Epithelial cell of esophagus (primary cell): Measurements from ENCODE around the gene LIF.
A peak's percentile ranks its signal among the peaks of the same experiment; 100 is the strongest.

Experiments
- DNase-seq: peaks from one replicate; pipeline ENCODE4 v3.0.0; 2010; ENCODE audit warnings: low read depth
- H3K4me3 ChIP-seq: 2 replicates; pipeline ENCODE4 v1.5.1; 2011; ENCODE audit warnings: mild to moderate bottlenecking, low read length, control low read depth
- TF ChIP-seq, protein P1 (sequence below): IDR thresholded peaks from 2 replicates; pipeline ENCODE4 v1.5.1; 2011; ENCODE audit warnings: low read depth, mild to moderate bottlenecking, low read length, control low read depth, inconsistent platforms; ENCODE audit not compliant: insufficient read depth; ENCODE audit errors: missing control alignments

The LIF gene

DNA sequence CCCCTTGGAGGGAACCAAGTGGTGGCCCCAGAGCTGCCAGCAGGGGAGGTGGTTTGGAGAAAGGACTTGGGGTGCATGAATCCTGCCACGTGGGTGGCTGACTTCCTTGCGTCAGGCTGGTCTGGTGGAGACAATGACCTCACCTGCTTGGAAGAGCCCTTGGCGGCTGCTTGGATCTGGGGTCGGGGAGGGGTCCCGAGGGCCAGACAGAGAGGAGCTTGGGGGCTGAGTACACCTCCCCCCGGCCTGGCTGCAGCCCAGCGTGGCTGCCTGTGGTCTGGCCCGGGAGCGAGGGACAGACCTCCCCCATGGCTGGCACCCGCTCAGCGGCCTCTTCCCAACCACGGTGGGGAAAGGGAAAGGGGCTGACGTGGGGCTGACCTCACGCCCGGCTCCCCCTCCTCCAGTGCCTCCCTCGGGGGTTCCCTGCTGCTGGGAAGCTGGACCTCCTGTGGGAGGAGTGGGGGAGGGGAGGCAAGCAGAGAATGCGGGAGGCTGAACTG, 13.8 kb downstream of the LIF start:
- DNase-seq: no peak
- H3K4me3 ChIP-seq: no peak overlapping the region
- TF ChIP-seq, protein P1, sequence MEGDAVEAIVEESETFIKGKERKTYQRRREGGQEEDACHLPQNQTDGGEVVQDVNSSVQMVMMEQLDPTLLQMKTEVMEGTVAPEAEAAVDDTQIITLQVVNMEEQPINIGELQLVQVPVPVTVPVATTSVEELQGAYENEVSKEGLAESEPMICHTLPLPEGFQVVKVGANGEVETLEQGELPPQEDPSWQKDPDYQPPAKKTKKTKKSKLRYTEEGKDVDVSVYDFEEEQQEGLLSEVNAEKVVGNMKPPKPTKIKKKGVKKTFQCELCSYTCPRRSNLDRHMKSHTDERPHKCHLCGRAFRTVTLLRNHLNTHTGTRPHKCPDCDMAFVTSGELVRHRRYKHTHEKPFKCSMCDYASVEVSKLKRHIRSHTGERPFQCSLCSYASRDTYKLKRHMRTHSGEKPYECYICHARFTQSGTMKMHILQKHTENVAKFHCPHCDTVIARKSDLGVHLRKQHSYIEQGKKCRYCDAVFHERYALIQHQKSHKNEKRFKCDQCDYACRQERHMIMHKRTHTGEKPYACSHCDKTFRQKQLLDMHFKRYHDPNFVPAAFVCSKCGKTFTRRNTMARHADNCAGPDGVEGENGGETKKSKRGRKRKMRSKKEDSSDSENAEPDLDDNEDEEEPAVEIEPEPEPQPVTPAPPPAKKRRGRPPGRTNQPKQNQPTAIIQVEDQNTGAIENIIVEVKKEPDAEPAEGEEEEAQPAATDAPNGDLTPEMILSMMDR: no peak

DNA sequence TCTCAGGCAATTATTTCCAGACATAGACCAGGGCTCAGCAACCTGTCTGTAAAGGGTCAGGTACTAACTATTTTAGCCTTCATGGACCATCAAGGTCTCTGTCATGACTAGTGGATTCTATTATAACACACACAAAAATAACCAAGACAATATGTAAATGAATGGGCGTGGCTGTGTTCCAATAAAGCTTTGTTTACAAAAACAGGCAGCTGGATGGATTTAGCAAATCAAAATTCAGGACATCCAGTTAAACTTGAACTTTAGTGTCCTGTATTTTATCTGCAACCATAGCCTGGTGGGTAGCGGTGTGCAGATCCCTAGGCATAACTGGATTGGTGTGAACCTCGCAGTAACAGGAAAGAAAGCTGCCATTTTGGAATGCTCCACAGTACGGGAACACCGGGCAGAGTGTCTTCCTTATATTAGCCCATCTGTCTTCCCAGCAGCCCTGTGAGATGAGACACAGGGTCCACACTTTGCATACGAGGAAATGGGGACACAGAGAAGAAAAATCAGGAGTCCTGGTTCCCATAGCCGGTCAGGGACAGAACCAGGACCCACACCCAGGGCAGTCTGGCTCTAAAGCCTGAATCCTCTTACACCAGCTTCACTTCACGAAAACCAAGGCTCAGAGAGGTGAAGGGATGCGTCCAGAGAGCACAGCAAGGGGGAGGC, 15.6 kb downstream of the LIF start:
- DNase-seq: no peak
- TF ChIP-seq, protein P1: no peak

DNA sequence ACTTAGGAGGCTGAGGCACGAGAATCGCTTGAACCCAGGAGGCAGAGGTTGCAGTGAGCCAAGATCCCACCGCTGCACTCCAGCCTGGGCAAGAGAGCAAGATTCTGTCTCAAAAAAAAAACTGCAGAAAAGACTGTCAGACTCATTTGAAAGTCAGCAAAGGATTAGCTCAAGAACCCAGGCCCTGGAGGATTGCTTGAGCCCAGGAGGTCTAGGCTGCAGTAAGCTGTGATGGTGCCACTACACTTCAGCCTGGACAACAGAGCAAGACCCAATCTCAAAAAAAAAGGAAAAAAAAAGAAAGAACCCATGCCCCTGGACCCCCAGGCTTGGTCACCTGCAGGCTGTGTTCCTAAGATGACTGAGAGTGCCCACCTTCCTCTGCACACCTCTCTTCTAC, 16.2 kb downstream of the LIF start:
- TF ChIP-seq, protein P1: no peak
- no peak overlapping the region for H3K4me3 ChIP-seq
- DNase-seq: no peak

More for the DNA sequence above, 15.6 kb downstream of the LIF start:
- no peak overlapping the region for H3K4me3 ChIP-seq

DNA sequence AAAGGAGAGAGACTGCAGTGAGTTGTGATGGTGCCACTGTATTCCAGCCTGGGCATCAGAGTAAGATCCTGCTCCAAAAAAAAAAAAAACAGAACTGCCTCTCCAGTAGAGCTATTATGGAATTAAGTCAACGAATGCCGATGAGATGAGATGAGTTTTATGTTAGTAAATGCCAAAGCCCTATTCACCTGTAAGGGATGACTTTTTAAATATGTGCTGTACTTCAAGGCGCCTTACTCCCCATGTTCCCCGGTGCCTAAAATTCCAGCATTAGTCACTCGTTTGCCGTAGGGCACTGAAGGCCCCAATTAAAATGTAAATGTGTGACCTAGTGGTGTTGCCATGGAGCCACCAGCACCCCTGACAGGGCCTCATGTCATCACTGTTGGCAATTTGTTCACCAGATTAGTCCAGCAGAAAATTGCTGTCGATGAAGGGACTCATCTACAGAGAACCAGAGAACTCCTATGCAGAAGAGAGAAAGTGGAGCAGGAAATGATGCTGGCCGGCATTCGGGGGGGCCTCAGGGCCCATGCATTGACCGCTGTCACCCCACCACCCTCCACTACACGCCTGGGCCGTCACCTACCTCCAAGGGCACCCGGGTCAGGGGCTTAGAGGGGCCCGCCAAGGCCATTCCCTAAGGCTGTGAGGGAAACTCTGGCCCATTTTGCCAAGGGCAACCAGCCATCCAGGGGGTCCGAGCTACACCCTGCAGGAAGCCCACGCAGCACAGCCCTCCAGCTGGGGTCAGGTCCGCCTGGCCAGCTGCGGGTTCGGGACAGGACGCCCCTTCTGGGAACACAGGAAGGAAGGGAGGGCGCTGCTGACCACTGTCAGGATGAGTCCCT, 17.8 kb downstream of the LIF start:
- TF ChIP-seq, protein P1: no peak
- DNase-seq: peak; percentile 84
- H3K4me3 ChIP-seq: no peak overlapping the region

DNA sequence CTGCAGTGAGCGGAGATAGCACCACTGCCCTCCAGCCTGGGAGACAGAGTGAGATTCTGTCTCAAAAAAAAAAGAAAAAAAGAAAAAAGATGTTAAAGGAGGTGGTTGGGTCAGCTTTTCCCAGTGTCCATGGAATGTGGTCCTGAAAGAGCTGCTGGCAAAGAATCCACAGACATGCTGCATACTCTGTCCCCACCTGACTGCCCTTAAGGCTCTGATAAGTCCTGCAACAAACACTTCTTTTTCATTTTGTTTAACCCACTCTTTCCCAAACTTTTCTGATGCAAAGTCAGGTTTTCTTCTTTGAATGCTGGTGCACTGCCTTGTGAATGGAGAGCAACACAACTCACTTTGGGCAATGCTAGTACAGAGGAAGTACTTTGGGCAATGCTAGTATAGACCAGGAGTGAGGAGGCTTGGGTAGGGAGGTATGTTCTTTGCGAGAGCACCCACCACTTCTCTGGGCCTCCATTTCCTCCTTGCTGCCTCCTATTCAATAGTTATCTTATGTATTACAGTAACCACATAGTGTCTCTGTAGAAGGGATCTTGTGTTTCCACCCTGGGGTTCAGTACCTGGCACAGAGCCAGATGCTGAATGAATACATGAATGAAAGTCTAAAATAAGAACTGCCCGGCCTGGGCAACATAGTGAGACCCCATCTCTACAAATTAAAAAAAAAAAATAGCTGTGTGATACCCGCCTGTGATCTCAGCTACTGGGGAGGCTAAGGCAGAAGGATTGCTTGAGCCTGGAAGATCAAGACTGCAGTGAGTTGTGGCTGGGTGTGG, 18.9 kb downstream of the LIF start:
- TF ChIP-seq, protein P1: no peak
- no peak overlapping the region for H3K4me3 ChIP-seq
- no peak for DNase-seq

DNA sequence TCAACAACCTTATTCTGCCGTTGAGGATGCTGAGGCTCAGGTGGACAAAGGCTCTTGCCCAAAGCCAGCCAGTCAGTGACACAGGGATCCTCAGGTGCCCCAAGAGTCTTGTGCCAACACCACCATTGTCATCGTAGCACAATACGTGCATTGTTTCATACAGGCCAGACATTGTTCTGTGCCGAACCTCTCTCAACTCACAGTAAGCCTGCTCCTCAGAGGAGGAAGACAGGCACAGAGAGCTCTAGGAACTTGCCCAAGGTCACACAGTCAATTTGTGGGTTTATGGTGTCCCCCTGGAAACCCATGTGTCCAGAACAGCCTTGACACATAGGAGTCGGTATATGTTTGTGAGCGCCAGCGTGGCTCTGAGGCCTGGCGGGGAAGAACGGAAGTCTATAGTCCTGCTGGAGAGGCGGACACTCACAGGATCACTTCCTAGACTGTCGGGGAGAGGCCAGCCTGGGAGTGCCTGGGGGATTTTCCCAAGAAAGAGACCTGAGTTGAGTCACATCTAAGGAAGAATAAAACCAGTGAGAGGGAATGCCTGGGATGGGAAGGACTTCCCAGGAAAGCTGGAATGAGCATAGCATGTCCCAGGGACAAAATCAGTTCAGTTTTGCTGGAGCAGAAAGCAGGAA, 20.2 kb downstream of the LIF start:
- TF ChIP-seq, protein P1: no peak
- DNase-seq: peak; percentile 76
- H3K4me3 ChIP-seq: no peak overlapping the region
